ENCODE measurements around the gene FSIP1.

The FSIP1 gene

GRCh38 chr15:39597751-39598185 is 184.9 kb downstream of the FSIP1 start:
- TF ChIP-seq CTCF (IDR thresholded peaks at IDR 0.05) = no peak
- no peak overlapping the region for H3K27ac ChIP-seq
- no peaks in the 10 kb centered on the region for H3K9me3 ChIP-seq
- H3K4me1 ChIP-seq (ENCODE audit: control insufficient read depth in 1 of 2, insufficient read depth in 1 of 2, low read depth in 1 of 2, low read length in 1 of 2) = no peaks in the 10 kb centered on the region
- no peaks in the 10 kb centered on the region for H3K27me3 ChIP-seq
- no peaks in the 10 kb centered on the region for H3K36me3 ChIP-seq
- no peak overlapping the region for H3K4me3 ChIP-seq (ENCODE audit: low read depth in 1 of 2, low read length in 1 of 2)

- Histone ChIP-seq H3K4me1 (ENCODE audit: control insufficient read depth in 1 of 2, insufficient read depth in 1 of 2, low read depth in 1 of 2, low read length in 1 of 2) (no peaks in the 10 kb centered on the region), H3K36me3 (no peaks in the 10 kb centered on the region), H3K27me3 (no peaks in the 10 kb centered on the region), H3K9me3 (no peaks in the 10 kb centered on the region), H3K4me3 (ENCODE audit: low read depth in 1 of 2, low read length in 1 of 2) (no peak overlapping the region), H3K27ac (no peak overlapping the region)
- no peak for TF ChIP-seq CTCF (IDR thresholded peaks at IDR 0.05)
Observed at GRCh38 chr15:39597336-39597735, 185.3 kb downstream of the FSIP1 start.

GRCh38 chr15:39596358-39597051 is 186.1 kb downstream of the FSIP1 start:
- no peaks in the 10 kb centered on the region for H3K9me3 ChIP-seq
- H3K4me3 ChIP-seq (ENCODE audit: low read depth in 1 of 2, low read length in 1 of 2) = no peak overlapping the region
- H3K27ac ChIP-seq = no peak overlapping the region
- H3K4me1 ChIP-seq (ENCODE audit: control insufficient read depth in 1 of 2, insufficient read depth in 1 of 2, low read depth in 1 of 2, low read length in 1 of 2) = no peaks in the 10 kb centered on the region
- H3K27me3 ChIP-seq = no peaks in the 10 kb centered on the region
- TF ChIP-seq CTCF (IDR thresholded peaks at IDR 0.05) = no peak
- no peaks in the 10 kb centered on the region for H3K36me3 ChIP-seq

GRCh38 chr15:39595338-39596221 is 187.1 kb downstream of the FSIP1 start:
- Histone ChIP-seq H3K4me1 (ENCODE audit: control insufficient read depth in 1 of 2, insufficient read depth in 1 of 2, low read depth in 1 of 2, low read length in 1 of 2) (no peaks in the 10 kb centered on the region), H3K4me3 (ENCODE audit: low read depth in 1 of 2, low read length in 1 of 2) (no peak overlapping the region), H3K36me3 (no peaks in the 10 kb centered on the region), H3K27me3 (no peaks in the 10 kb centered on the region), H3K27ac (no peak overlapping the region), H3K9me3 (no peaks in the 10 kb centered on the region)
- no peak for TF ChIP-seq CTCF (IDR thresholded peaks at IDR 0.05)

GRCh38 chr15:39594446-39595337 is 187.9 kb downstream of the FSIP1 start:
- Histone ChIP-seq H3K9me3 (no peaks in the 10 kb centered on the region), H3K36me3 (no peaks in the 10 kb centered on the region), H3K27ac (no peak overlapping the region), H3K27me3 (no peaks in the 10 kb centered on the region), H3K4me1 (ENCODE audit: control insufficient read depth in 1 of 2, insufficient read depth in 1 of 2, low read depth in 1 of 2, low read length in 1 of 2) (no peaks in the 10 kb centered on the region), H3K4me3 (ENCODE audit: low read depth in 1 of 2, low read length in 1 of 2) (no peak overlapping the region)
- TF ChIP-seq CTCF (IDR thresholded peaks at IDR 0.05) = no peak
